GM20000 (cell line): ENCODE results near the gene TRIM71.
"Not testable (repeated sequence)": the region's sequence is repeated elsewhere in the genome, so short reads cannot be mapped to it uniquely, and the experiment has no call there.

Source experiments
- DNase-seq: peaks from one replicate; pipeline ENCODE4 v3.0.0; 2012; ENCODE audit warnings: low spot score
- CTCF ChIP-seq: IDR thresholded peaks from 2 replicates; pipeline ENCODE4 v1.5.1; 2012; ENCODE audit warnings: mild to moderate bottlenecking, control low read depth; ENCODE audit errors: extremely low read depth, missing control alignments

The TRIM71 gene

GRCh38 chr3:32844914-32845313, 27.1 kb downstream of the TRIM71 start:
- no peak for TF ChIP-seq CTCF
- no peak for DNase-seq

- not testable (repeated sequence) for DNase-seq
Observed at GRCh38 chr3:32845546-32845945, 27.7 kb downstream of the TRIM71 start.

- not testable (repeated sequence) for DNase-seq
Observed at GRCh38 chr3:32847045-32847444, 29.2 kb downstream of the TRIM71 start.

GRCh38 chr3:32847528-32847927, 29.7 kb downstream of the TRIM71 start:
- TF ChIP-seq CTCF: no peak
- no peak for DNase-seq

GRCh38 chr3:32848215-32848614, 30.4 kb downstream of the TRIM71 start:
- DNase-seq: no peak
- TF ChIP-seq CTCF: no peak

GRCh38 chr3:32849046-32849445, 31.2 kb downstream of the TRIM71 start:
- no peak for DNase-seq
- no peak for TF ChIP-seq CTCF

GRCh38 chr3:32850226-32850625, 32.4 kb downstream of the TRIM71 start:
- no peak for DNase-seq
- no peak for TF ChIP-seq CTCF

- no peak for TF ChIP-seq CTCF
- no peak for DNase-seq
Observed at GRCh38 chr3:32850636-32851035, 32.8 kb downstream of the TRIM71 start.

GRCh38 chr3:32852146-32852545, 34.3 kb downstream of the TRIM71 start:
- no peak for DNase-seq
- no peak for TF ChIP-seq CTCF
